C4-2B (cell line): ENCODE data around the gene TTC31.
A peak's percentile ranks its signal among the peaks of the same experiment; 100 is the strongest.

Experiments
- H3K27ac ChIP-seq: fragments of 450-650 bp; 2 replicates; pipeline ENCODE4 v1.5.1; 2017
- ZFX ChIP-seq: fragments of 450-650 bp; IDR thresholded peaks from 2 replicates; pipeline ENCODE4 v1.6.1; 2017
- TF ChIP-seq, protein P1 (sequence below): fragments of 450-650 bp; conservative IDR thresholded peaks from 2 replicates; pipeline ENCODE4 v1.5.1; 2017; ENCODE audit warnings: mild to moderate bottlenecking

TTC31 gene

GRCh38 chr2:74471332-74472065 lies 11.4 kb upstream of the TTC31 start:
- H3K27ac ChIP-seq = peak overlapping the region; percentile 95
- TF ChIP-seq ZFX = no peak
- TF ChIP-seq, protein P1, sequence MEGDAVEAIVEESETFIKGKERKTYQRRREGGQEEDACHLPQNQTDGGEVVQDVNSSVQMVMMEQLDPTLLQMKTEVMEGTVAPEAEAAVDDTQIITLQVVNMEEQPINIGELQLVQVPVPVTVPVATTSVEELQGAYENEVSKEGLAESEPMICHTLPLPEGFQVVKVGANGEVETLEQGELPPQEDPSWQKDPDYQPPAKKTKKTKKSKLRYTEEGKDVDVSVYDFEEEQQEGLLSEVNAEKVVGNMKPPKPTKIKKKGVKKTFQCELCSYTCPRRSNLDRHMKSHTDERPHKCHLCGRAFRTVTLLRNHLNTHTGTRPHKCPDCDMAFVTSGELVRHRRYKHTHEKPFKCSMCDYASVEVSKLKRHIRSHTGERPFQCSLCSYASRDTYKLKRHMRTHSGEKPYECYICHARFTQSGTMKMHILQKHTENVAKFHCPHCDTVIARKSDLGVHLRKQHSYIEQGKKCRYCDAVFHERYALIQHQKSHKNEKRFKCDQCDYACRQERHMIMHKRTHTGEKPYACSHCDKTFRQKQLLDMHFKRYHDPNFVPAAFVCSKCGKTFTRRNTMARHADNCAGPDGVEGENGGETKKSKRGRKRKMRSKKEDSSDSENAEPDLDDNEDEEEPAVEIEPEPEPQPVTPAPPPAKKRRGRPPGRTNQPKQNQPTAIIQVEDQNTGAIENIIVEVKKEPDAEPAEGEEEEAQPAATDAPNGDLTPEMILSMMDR = no peak

- peak within 1 kb of the TSS; percentile 95 for H3K27ac ChIP-seq
These were observed 10.6 kb upstream of the TTC31 start, which contains the start of gene MRPL53 for GRCh38 chr2:74472086-74472944. Gene MRPL53, minus strand, starts transcription at chr2:74472680. Its CDS starts 20 bp downstream, at chr2:74472660.

DNA sequence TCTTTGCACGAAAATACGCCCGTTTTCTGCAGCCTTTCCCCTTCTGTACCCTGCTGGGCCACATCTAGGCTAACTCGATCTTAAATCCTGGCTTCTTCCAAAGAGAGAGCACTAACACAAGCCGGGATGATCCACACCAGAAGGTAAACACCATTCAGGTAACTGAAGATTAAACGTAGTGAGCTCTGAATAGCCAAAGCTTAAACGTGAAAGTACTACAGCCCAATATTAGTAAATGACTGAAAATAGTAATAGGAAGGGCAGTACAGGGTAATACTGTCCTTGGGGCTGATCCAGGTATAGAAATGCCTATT lies 10.0 kb upstream of the TTC31 start:
- H3K27ac ChIP-seq = peak overlapping the region; percentile 95

More at GRCh38 chr2:74472086-74472944, 10.6 kb upstream of the TTC31 start, which contains the start of gene MRPL53:
- peak; percentile 52 for TF ChIP-seq ZFX
- TF ChIP-seq, protein P1 = no peak

GRCh38 chr2:74474481-74474880 lies 8.4 kb upstream of the TTC31 start:
- no peak overlapping the region for H3K27ac ChIP-seq
- no peak for TF ChIP-seq ZFX
- TF ChIP-seq, protein P1 = no peak

More for the DNA sequence above, 10.0 kb upstream of the TTC31 start:
- TF ChIP-seq, protein P1 = no peak
- TF ChIP-seq ZFX = no peak

GRCh38 chr2:74474899-74475298 lies 8.0 kb upstream of the TTC31 start:
- TF ChIP-seq ZFX = no peak
- TF ChIP-seq, protein P1 = no peak; the same call in 1 of the 2 replicates

DNA sequence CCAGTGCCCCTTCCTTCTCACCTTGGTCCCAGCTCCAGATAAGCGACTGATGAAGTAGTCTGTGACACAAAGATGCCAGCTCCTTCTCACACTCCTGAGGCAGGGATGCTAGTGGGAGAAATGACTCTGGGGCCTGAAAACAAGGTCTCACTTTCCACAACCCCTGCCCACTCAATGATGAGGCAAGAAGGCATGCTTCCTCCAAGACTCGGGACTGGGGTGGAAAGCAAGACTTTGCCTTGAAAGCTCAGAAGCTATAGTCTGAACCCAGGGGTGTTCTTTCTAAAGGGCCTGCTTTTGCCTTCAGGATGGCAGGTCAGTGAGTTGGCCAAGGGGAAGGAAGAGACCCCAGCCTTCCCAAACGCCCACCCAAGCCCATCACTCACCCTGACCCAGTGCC lies 1.4 kb upstream of the TTC31 start:
- TF ChIP-seq, protein P1 = no peak
- no peak for TF ChIP-seq ZFX
- H3K27ac ChIP-seq = peak overlapping the region; percentile 85

More at GRCh38 chr2:74474899-74475298, 8.0 kb upstream of the TTC31 start:
- no peak overlapping the region for H3K27ac ChIP-seq
